Thyroid gland (tissue), 4 donors: Measurements from ENCODE around the gene ELL2. TPM values are rescaled to one million over a fixed set of nuclear protein-coding genes. Genes with fewer than 3 reads are reported as not detected.

Experiments
- DNase-seq, 2 donors: peaks; one replicate each; pipeline ENCODE4 v3.0.0-alpha.2; 2019
- H3K27ac ChIP-seq, 3 donors: fragments of 200-600 bp; sonication (generic); 1 replicate in 2 of 3; 2 replicates in 1 of 3; pipeline ENCODE4 v1.5.1; 2016 to 2019; ENCODE audit warnings: mild to moderate bottlenecking in 1 of 3, moderate library complexity in 1 of 3
- H3K27me3 ChIP-seq: fragments of 200-600 bp; sonication (generic); one replicate; pipeline ENCODE4 v1.5.1; 2019
- H3K36me3 ChIP-seq, 2 donors: fragments of 200-600 bp; sonication (generic); one replicate each; pipeline ENCODE4 v1.5.1; 2016 to 2019
- H3K4me1 ChIP-seq, 2 donors: fragments of 200-600 bp; sonication (generic); one replicate each; pipeline ENCODE4 v1.5.1; 2017 to 2019
- H3K4me3 ChIP-seq, 3 donors: fragments of 200-600 bp; sonication (generic); replicated peaks in 1 of 3; 1 replicate in 2 of 3; 2 replicates in 1 of 3; pipeline ENCODE4 v1.5.1; 2016; ENCODE audit warnings: mild to moderate bottlenecking in 1 of 3
- H3K9me3 ChIP-seq: fragments of 200-600 bp; sonication (generic); one replicate; pipeline ENCODE4 v1.5.1; 2017
- CTCF ChIP-seq, 6 experiments: fragments of 200-600 bp in 3 of 6; fragments of 450-650 bp in 3 of 6; sonication (generic) in 3 of 6; IDR thresholded peaks; one replicate each; pipeline ENCODE4 v1.5.1; 2016 to 2019; ENCODE audit warnings: antibody characterized with exemption in 6 of 6, mild to moderate bottlenecking in 2 of 6, inconsistent platforms in 1 of 6, moderate library complexity in 1 of 6
- POLR2A ChIP-seq, 2 donors: fragments of 450-650 bp; IDR thresholded peaks; one replicate each; pipeline ENCODE4 v1.6.1; 2017; ENCODE audit warnings: antibody characterized with exemption in 2 of 2, mild to moderate bottlenecking in 2 of 2, moderate library complexity in 1 of 2
- WGBS, 2 donors: methylation state at CpG; one replicate each; pipeline ENCODE4 v1.1.5; 2017; 5-methylcytosine and 5-hydroxymethylcytosine counted together
- intact Hi-C: fragments of 100-400 bp; cut with DNase I; formaldehyde crosslinking; loops from one replicate; pipeline ENCODE4 v1.15.1; 2023
- total RNA-seq, 4 donors: library from RNA; depleted of rRNA; stranded (reverse); fragments of >200 nt; gene quantifications; one replicate each; pipeline ENCODE4 v1.2.3, GENCODE V29; 2016

Gene ELL2
- total RNA-seq, 4 donors from 2014 or later: 56.1 to 80.2 (median 69.6) TPM

- peaks cover 0 to 11% of the 10 kb centered on the region in 2 donors for H3K36me3 ChIP-seq
- WGBS, 2 donors: 90% methylated on average over 11 of the region's 11 CpGs
Measured at GRCh38 chr5:95901676-95902627, 59.7 kb downstream of the ELL2 start.

GRCh38 chr5:95900383-95900958, 61.2 kb downstream of the ELL2 start:
- Histone ChIP-seq H3K4me1 (no peaks in the 10 kb centered on the region), H3K27ac (no peak overlapping the region), H3K4me3 (no peak overlapping the region), H3K9me3 (no peaks in the 10 kb centered on the region), H3K36me3 (peaks cover 0 to 13% of the 10 kb centered on the region in 2 donors), H3K27me3 (no peaks in the 10 kb centered on the region)
- TF ChIP-seq CTCF (IDR thresholded peaks at IDR 0.05) (no peak), POLR2A (IDR thresholded peaks at IDR 0.05) (no peak)
- WGBS, 2 donors: 52 to 61% methylated on average over 4 of the region's 4 CpGs
- peak; percentile 54 to 57 for DNase-seq
- intact Hi-C loops: no loop called here

More at GRCh38 chr5:95901676-95902627, 59.7 kb downstream of the ELL2 start:
- no peak for DNase-seq
- H3K4me3 ChIP-seq: no peak overlapping the region
- no peak for TF ChIP-seq POLR2A (IDR thresholded peaks at IDR 0.05)
- no peak for TF ChIP-seq CTCF (IDR thresholded peaks at IDR 0.05)
- H3K27me3 ChIP-seq: no peaks in the 10 kb centered on the region
- no peaks in the 10 kb centered on the region for H3K4me1 ChIP-seq
- no peaks in the 10 kb centered on the region for H3K9me3 ChIP-seq
- no peak overlapping the region for H3K27ac ChIP-seq
- intact Hi-C loops: no loop called here

DNA sequence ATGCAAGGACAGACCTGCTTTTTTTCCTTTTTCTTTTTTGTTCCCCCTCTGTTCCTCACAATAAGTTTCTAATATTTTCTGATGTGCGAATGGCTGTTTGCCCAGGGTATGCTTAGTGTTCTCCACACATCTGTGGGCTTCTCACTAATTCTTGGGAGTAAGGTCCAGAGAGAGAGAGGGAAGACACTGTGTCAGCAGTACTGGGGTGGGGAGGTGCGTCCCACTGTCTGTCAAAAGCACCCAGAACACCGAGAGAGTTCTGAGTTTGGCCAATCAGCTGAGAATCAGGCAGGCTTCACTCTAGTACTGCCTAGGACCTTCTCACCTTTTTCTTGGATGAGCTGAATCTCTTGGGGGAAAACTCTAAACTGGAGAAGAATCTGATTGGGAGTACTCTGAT, 61.8 kb downstream of the ELL2 start:
- Histone ChIP-seq H3K9me3 (no peaks in the 10 kb centered on the region), H3K4me3 (no peak overlapping the region), H3K27me3 (no peaks in the 10 kb centered on the region), H3K36me3 (peaks cover 0 to 17% of the 10 kb centered on the region in 2 donors), H3K27ac (no peak overlapping the region), H3K4me1 (no peaks in the 10 kb centered on the region)
- DNase-seq: no peak
- WGBS, 2 donors: 83 to 84% methylated on average over 3 of the region's 3 CpGs
- TF ChIP-seq CTCF (IDR thresholded peaks at IDR 0.05) (no peak), POLR2A (IDR thresholded peaks at IDR 0.05) (no peak)
- intact Hi-C loops: no loop called here

DNA sequence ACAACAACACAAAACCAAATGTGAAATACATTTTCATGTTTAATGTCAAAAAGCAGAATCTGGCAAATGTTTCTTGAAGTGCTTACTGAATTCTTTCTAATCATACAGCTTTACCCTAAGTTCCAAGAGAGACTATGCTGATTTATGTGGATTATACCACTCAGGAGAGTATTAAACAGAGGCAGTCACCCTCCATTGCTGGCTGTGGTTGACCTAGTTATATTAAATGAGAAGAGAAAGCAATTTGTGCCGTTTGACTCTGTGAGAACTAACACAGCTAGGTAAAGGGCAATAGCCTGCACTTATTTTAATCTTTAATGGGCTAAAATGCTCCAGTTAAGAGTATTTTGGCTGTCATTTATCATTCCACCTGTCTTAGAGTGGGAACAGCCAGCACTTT, 62.6 kb downstream of the ELL2 start:
- Histone ChIP-seq H3K27ac (no peak overlapping the region), H3K27me3 (no peaks in the 10 kb centered on the region), H3K4me3 (no peak overlapping the region), H3K9me3 (no peaks in the 10 kb centered on the region), H3K36me3 (peaks cover 0 to 19% of the 10 kb centered on the region in 2 donors), H3K4me1 (no peaks in the 10 kb centered on the region)
- no peak for DNase-seq
- TF ChIP-seq POLR2A (IDR thresholded peaks at IDR 0.05) (no peak), CTCF (IDR thresholded peaks at IDR 0.05) (no peak)
- WGBS, 2 donors: 66 to 69% methylated on average over 1 of the region's 1 CpG
- intact Hi-C loops: no loop called here

GRCh38 chr5:95895771-95896170, 65.9 kb downstream of the ELL2 start:
- H3K9me3 ChIP-seq: no peaks in the 10 kb centered on the region
- intact Hi-C loops: no loop called here
- no peak overlapping the region for H3K27ac ChIP-seq
- TF ChIP-seq POLR2A (IDR thresholded peaks at IDR 0.05) (no peak), CTCF (IDR thresholded peaks at IDR 0.05) (no peak)
- H3K27me3 ChIP-seq: no peaks in the 10 kb centered on the region
- H3K36me3 ChIP-seq: peaks cover 0 to 26% of the 10 kb centered on the region in 2 donors
- no peak for DNase-seq
- no peak overlapping the region for H3K4me3 ChIP-seq
- no peaks in the 10 kb centered on the region for H3K4me1 ChIP-seq
- 82 to 91% methylated on average over 5 of the region's 5 CpGs for WGBS, 2 donors
